Breast epithelium (tissue), 3 donors: Measurements from ENCODE around the gene PSMB5.

Source experiments
- CTCF ChIP-seq, 3 donors: fragments of 450-650 bp; IDR thresholded peaks; one replicate each; pipeline ENCODE4 v1.5.1; 2016 to 2017; ENCODE audit warnings: antibody characterized with exemption in 3 of 3, mild to moderate bottlenecking in 3 of 3, moderate library complexity in 3 of 3
- POLR2A ChIP-seq: fragments of 450-650 bp; IDR thresholded peaks from one replicate; pipeline ENCODE4 v1.6.1; 2016; ENCODE audit warnings: antibody characterized with exemption, mild to moderate bottlenecking, moderate library complexity
- POLR2AphosphoS5 ChIP-seq, 3 donors: sonication (generic); formaldehyde crosslinking; IDR thresholded peaks; one replicate each; pipeline ENCODE4 v1.6.1; 2017; ENCODE audit warnings: antibody characterized with exemption in 3 of 3

GRCh38 chr14:23044840-23045239 is 10.1 kb upstream of the PSMB5 start:
- TF ChIP-seq POLR2A (no peak), CTCF (IDR thresholded peaks at IDR 0.05) (no peak), POLR2AphosphoS5 (IDR thresholded peaks at IDR 0.05) (no peak)
